Nephron (organoid): Measurements from ENCODE around the gene EMX1.

ENCODE experiments used
- H3K27ac Mint-ChIP-seq, 3 experiments: 2 replicates each; pipeline ENCODE4 v1.8.0; 2020; ENCODE audit warnings: mixed read lengths in 3 of 3, mild to moderate bottlenecking in 2 of 3, moderate library complexity in 1 of 3
- H3K27me3 Mint-ChIP-seq: 2 replicates; pipeline ENCODE4 v1.8.0; 2021; ENCODE audit warnings: low read depth, mild to moderate bottlenecking, moderate library complexity, mixed read lengths
- H3K36me3 Mint-ChIP-seq: 2 replicates; pipeline ENCODE4 v1.8.0; 2020; ENCODE audit warnings: low read depth, mixed read lengths
- H3K4me1 Mint-ChIP-seq: 2 replicates; pipeline ENCODE4 v1.8.0; 2020; ENCODE audit warnings: mixed read lengths
- H3K4me3 Mint-ChIP-seq, 3 experiments: 2 replicates each; pipeline ENCODE4 v1.8.0; 2020; ENCODE audit warnings: mild to moderate bottlenecking in 3 of 3, mixed read lengths in 3 of 3, moderate library complexity in 2 of 3
- H3K9me3 Mint-ChIP-seq: 2 replicates; pipeline ENCODE4 v1.8.0; 2020; ENCODE audit warnings: mixed read lengths
- TF ChIP-seq, protein P1 (sequence below), 3 experiments: fragments of 200-600 bp; sonication (generic); IDR thresholded peaks; one replicate each; pipeline ENCODE4 v1.5.0; 2021; ENCODE audit warnings: antibody characterized with exemption in 3 of 3; ENCODE audit not compliant: unreplicated experiment in 3 of 3

Gene EMX1

DNA sequence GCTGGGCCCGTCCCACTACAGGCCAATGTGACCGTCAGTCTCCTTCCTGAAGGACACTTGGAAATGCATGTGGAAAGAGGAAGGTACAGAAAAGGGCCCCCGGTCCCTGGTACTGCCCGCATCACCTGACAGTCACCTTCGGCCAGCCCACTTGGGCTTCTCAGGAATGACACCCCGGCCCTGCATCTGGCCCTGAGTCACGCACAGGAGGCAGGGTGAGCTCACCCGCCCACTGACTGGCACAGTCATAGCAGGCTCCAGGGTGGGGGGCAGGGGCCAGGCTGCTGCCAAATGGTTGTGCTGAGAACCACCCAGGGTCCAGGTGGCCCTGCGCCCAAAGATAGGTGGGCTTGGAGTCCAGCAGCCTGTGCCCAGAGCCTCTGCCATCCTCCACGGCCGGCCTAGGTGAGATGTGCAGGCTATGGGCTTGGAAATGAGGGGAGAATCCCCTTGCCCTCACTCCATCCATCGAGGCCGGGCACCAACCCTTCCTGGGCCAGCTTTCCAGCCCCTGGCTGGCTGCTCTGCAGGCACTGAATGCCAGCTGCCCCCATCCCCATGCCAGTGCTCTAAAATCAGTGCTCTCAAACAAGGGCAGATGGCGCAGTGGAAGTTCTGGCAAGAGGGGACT is 14.1 kb downstream of the EMX1 start:
- peaks cover 5% of the 10 kb centered on the region for H3K36me3 Mint-ChIP-seq
- H3K4me1 Mint-ChIP-seq, result no peaks in the 10 kb centered on the region
- H3K4me3 Mint-ChIP-seq, result no peak overlapping the region
- H3K9me3 Mint-ChIP-seq, result no peaks in the 10 kb centered on the region
- H3K27ac Mint-ChIP-seq, result no peak overlapping the region
- H3K27me3 Mint-ChIP-seq, result peaks cover 16% of the 10 kb centered on the region
- TF ChIP-seq, protein P1, sequence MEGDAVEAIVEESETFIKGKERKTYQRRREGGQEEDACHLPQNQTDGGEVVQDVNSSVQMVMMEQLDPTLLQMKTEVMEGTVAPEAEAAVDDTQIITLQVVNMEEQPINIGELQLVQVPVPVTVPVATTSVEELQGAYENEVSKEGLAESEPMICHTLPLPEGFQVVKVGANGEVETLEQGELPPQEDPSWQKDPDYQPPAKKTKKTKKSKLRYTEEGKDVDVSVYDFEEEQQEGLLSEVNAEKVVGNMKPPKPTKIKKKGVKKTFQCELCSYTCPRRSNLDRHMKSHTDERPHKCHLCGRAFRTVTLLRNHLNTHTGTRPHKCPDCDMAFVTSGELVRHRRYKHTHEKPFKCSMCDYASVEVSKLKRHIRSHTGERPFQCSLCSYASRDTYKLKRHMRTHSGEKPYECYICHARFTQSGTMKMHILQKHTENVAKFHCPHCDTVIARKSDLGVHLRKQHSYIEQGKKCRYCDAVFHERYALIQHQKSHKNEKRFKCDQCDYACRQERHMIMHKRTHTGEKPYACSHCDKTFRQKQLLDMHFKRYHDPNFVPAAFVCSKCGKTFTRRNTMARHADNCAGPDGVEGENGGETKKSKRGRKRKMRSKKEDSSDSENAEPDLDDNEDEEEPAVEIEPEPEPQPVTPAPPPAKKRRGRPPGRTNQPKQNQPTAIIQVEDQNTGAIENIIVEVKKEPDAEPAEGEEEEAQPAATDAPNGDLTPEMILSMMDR (IDR thresholded peaks at IDR 0.05; ENCODE audit: unreplicated experiment in 3 of 3), result no peak

DNA sequence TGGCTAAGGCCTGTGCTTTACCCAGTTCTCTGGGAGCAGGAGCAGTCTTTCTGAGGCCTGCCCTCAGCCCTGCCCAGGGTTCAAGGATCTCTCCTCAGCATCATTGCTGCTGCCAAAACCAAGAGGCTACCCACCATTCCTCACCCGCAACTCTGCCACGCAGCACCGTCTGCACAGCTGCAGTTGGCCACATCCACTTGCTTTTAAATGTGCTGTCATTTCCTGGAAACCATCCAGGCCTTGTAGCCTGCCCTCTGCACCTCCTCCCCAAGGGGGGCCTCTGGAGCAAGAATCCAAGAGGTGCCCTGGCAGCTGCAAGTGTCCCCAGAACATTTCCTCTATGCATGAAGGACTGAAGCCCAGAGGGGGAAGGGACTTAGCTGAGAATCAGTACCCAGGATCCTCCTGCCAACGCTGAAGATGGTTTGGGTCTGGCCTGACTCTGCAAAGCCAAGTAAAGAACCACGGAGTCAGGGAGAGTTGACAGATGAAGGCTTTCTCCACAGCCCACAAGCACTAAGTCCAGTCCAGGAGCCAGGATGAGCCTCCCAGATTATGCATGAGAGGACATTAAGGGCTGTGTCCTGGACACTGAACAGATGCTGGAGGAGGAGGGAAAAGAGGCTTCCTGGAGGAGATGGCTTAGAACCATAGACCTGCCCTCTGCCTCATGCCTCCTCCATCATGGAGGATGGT is 14.9 kb downstream of the EMX1 start:
- H3K27me3 Mint-ChIP-seq, result peaks cover 20% of the 10 kb centered on the region
- TF ChIP-seq, protein P1 (IDR thresholded peaks at IDR 0.05; ENCODE audit: unreplicated experiment in 3 of 3), result no peak
- no peaks in the 10 kb centered on the region for H3K9me3 Mint-ChIP-seq
- no peak overlapping the region for H3K27ac Mint-ChIP-seq
- no peak overlapping the region for H3K4me3 Mint-ChIP-seq
- peaks cover 5% of the 10 kb centered on the region for H3K36me3 Mint-ChIP-seq
- H3K4me1 Mint-ChIP-seq, result no peaks in the 10 kb centered on the region

DNA sequence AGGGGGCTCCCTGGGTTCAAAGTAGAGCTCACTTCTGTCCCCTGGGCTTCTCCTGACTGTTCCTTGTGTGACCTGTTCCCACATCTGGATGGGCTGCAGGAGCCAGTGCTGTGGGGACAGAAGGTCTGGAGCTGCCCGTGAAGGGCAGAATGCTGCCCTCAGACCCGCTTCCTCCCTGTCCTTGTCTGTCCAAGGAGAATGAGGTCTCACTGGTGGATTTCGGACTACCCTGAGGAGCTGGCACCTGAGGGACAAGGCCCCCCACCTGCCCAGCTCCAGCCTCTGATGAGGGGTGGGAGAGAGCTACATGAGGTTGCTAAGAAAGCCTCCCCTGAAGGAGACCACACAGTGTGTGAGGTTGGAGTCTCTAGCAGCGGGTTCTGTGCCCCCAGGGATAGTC is 15.5 kb downstream of the EMX1 start:
- H3K4me3 Mint-ChIP-seq, result no peak overlapping the region
- H3K4me1 Mint-ChIP-seq, result no peaks in the 10 kb centered on the region
- TF ChIP-seq, protein P1 (IDR thresholded peaks at IDR 0.05; ENCODE audit: unreplicated experiment in 3 of 3), result no peak
- H3K36me3 Mint-ChIP-seq, result peaks cover 5% of the 10 kb centered on the region
- no peaks in the 10 kb centered on the region for H3K9me3 Mint-ChIP-seq
- peaks cover 20% of the 10 kb centered on the region for H3K27me3 Mint-ChIP-seq
- H3K27ac Mint-ChIP-seq, result no peak overlapping the region

GRCh38 chr2:72933207-72933606 is 15.9 kb downstream of the EMX1 start:
- H3K4me1 Mint-ChIP-seq, result no peaks in the 10 kb centered on the region
- no peaks in the 10 kb centered on the region for H3K9me3 Mint-ChIP-seq
- H3K27me3 Mint-ChIP-seq, result peaks cover 20% of the 10 kb centered on the region
- no peak overlapping the region for H3K27ac Mint-ChIP-seq
- TF ChIP-seq, protein P1 (IDR thresholded peaks at IDR 0.05; ENCODE audit: unreplicated experiment in 3 of 3), result no peak
- H3K36me3 Mint-ChIP-seq, result peaks cover 5% of the 10 kb centered on the region
- H3K4me3 Mint-ChIP-seq, result no peak overlapping the region

GRCh38 chr2:72933646-72934151 is 16.4 kb downstream of the EMX1 start:
- no peaks in the 10 kb centered on the region for H3K9me3 Mint-ChIP-seq
- TF ChIP-seq, protein P1 (IDR thresholded peaks at IDR 0.05; ENCODE audit: unreplicated experiment in 3 of 3), result no peak
- peaks cover 5% of the 10 kb centered on the region for H3K36me3 Mint-ChIP-seq
- peaks cover 20% of the 10 kb centered on the region for H3K27me3 Mint-ChIP-seq
- no peak overlapping the region for H3K4me3 Mint-ChIP-seq
- H3K4me1 Mint-ChIP-seq, result no peaks in the 10 kb centered on the region
- no peak overlapping the region for H3K27ac Mint-ChIP-seq
